KMS-11 (cell line): ENCODE measurements around the gene OTOF.

Source experiments
- H2AFZ ChIP-seq: fragments of 200-600 bp; sonication (generic); 2 replicates; pipeline ENCODE4 v1.6.1; 2016; ENCODE audit warnings: antibody characterized with exemption, mixed run types, low read depth
- H3K27ac ChIP-seq: fragments of 200-600 bp; sonication (generic); 2 replicates; pipeline ENCODE4 v1.6.1; 2016; ENCODE audit warnings: mild to moderate bottlenecking, mixed run types
- H3K27me3 ChIP-seq: fragments of 200-600 bp; sonication (generic); 2 replicates; pipeline ENCODE4 v1.6.1; 2017; ENCODE audit warnings: mild to moderate bottlenecking, low read depth, mixed run types, moderate library complexity; ENCODE audit not compliant: insufficient read depth
- H3K36me3 ChIP-seq: fragments of 200-600 bp; sonication (generic); 2 replicates; pipeline ENCODE4 v1.6.1; 2017; ENCODE audit warnings: mild to moderate bottlenecking, mixed run types; ENCODE audit not compliant: insufficient read depth
- H3K4me1 ChIP-seq: fragments of 200-600 bp; sonication (generic); 2 replicates; pipeline ENCODE4 v1.6.1; 2016; ENCODE audit warnings: mild to moderate bottlenecking, low read depth, mixed run types; ENCODE audit not compliant: poor library complexity, severe bottlenecking
- H3K4me2 ChIP-seq: fragments of 200-600 bp; sonication (generic); 2 replicates; pipeline ENCODE4 v1.7.0; 2016; ENCODE audit warnings: mild to moderate bottlenecking, mixed run types
- H3K4me3 ChIP-seq: fragments of 200-600 bp; sonication (generic); IDR thresholded peaks from 2 replicates; pipeline ENCODE4 v1.6.1; 2017; ENCODE audit warnings: low read depth, low read length, mixed read lengths; ENCODE audit not compliant: insufficient read depth
- H3K79me2 ChIP-seq: fragments of 200-600 bp; sonication (generic); 2 replicates; pipeline ENCODE4 v1.6.1; 2016; ENCODE audit warnings: low read depth, mixed run types; ENCODE audit not compliant: insufficient read depth
- H3K9ac ChIP-seq: fragments of 200-600 bp; sonication (generic); 2 replicates; pipeline ENCODE4 v1.6.1; 2016; ENCODE audit warnings: mild to moderate bottlenecking, mixed run types
- H4K20me1 ChIP-seq: fragments of 200-600 bp; sonication (generic); 2 replicates; pipeline ENCODE4 v1.6.1; 2016; ENCODE audit warnings: mild to moderate bottlenecking, mixed run types; ENCODE audit not compliant: insufficient read depth
- TF ChIP-seq, protein P1 (sequence below): fragments of 200-600 bp; sonication (generic); conservative IDR thresholded peaks from 2 replicates; pipeline ENCODE4 v1.6.1; 2017; ENCODE audit warnings: low read depth, mild to moderate bottlenecking, antibody characterized with exemption, low read length, moderate library complexity, mixed read lengths

The OTOF gene

DNA sequence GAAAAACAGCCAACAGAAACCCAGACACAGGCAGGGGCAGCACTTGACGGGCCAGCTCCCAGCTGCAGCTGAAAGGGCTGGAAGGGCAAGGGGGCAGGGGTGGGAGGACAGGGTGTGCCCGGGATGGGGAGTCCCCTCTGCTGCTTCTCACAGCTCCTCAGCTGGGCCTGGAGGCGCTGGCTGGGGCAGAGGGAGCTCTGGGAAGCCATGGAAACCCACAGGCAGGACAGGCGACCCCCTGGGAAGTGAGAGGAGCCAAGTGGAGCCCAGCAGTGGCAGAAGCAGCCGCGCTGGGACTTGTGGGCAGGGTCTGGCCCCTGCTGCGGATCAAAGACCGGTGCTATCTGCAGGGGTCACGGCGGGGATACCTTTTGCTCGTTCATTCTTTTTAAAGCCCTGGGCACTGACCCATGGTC is 20.7 kb downstream of the OTOF start:
- Histone ChIP-seq H3K4me1 (no peaks in the 10 kb centered on the region), H3K9ac (no peak overlapping the region)
- TF ChIP-seq, protein P1, sequence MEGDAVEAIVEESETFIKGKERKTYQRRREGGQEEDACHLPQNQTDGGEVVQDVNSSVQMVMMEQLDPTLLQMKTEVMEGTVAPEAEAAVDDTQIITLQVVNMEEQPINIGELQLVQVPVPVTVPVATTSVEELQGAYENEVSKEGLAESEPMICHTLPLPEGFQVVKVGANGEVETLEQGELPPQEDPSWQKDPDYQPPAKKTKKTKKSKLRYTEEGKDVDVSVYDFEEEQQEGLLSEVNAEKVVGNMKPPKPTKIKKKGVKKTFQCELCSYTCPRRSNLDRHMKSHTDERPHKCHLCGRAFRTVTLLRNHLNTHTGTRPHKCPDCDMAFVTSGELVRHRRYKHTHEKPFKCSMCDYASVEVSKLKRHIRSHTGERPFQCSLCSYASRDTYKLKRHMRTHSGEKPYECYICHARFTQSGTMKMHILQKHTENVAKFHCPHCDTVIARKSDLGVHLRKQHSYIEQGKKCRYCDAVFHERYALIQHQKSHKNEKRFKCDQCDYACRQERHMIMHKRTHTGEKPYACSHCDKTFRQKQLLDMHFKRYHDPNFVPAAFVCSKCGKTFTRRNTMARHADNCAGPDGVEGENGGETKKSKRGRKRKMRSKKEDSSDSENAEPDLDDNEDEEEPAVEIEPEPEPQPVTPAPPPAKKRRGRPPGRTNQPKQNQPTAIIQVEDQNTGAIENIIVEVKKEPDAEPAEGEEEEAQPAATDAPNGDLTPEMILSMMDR = no peak

DNA sequence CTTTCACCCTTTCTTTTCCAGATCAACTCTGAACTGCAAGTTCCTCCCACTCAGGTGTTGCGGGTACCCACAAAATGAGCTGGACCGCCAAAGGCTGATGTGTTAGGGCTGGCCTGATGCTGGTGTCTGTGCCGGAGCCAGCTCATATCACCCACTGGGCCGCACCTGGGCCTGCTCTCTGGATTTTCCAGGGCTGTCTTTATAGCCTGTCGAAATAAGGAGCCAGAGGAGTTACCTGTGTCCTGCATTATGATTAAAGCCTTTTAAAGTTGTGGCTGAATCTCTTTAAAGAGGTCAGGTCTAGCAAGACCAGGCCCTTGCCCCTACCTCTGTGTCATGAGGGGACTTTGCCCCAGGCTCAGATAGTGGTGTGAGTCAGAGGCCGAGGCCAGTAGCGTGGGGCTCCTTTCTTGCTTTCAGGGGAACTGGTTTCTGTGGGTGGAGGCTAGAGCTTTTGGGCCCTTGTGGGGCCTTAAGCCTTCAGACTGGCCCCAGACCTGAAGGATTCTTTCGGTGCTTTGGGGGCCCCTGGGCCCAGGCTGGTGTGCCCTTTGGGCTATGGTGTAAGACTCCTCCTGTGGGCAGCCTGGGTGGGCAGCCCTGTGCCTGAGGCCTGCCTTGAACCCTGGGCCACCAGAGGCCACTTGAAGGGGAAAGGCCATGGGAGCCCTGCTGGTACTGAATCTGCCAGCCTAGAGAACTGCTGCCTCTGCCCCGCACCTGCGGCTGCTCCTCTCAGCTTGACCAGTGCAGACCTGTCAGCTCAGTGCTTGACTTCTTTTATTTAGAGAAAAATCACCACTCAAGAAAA is 21.3 kb downstream of the OTOF start:
- H2AFZ ChIP-seq = no peak overlapping the region
- TF ChIP-seq, protein P1 = no peak
- H3K27me3 ChIP-seq = no peaks in the 10 kb centered on the region
- no peaks in the 10 kb centered on the region for H3K36me3 ChIP-seq
- no peak overlapping the region for H3K9ac ChIP-seq
- no peak overlapping the region for H3K4me3 ChIP-seq
- H3K79me2 ChIP-seq = no peaks in the 10 kb centered on the region
- H3K4me1 ChIP-seq = no peaks in the 10 kb centered on the region
- no peaks in the 10 kb centered on the region for H4K20me1 ChIP-seq
- H3K4me2 ChIP-seq = no peak overlapping the region
- H3K27ac ChIP-seq = no peak overlapping the region

More for the DNA sequence above, 20.7 kb downstream of the OTOF start:
- H2AFZ ChIP-seq = no peak overlapping the region
- no peak overlapping the region for H3K4me2 ChIP-seq
- no peaks in the 10 kb centered on the region for H3K79me2 ChIP-seq
- no peak overlapping the region for H3K27ac ChIP-seq
- no peak overlapping the region for H3K4me3 ChIP-seq
- no peaks in the 10 kb centered on the region for H3K27me3 ChIP-seq
- H3K36me3 ChIP-seq = no peaks in the 10 kb centered on the region
- H4K20me1 ChIP-seq = no peaks in the 10 kb centered on the region

DNA sequence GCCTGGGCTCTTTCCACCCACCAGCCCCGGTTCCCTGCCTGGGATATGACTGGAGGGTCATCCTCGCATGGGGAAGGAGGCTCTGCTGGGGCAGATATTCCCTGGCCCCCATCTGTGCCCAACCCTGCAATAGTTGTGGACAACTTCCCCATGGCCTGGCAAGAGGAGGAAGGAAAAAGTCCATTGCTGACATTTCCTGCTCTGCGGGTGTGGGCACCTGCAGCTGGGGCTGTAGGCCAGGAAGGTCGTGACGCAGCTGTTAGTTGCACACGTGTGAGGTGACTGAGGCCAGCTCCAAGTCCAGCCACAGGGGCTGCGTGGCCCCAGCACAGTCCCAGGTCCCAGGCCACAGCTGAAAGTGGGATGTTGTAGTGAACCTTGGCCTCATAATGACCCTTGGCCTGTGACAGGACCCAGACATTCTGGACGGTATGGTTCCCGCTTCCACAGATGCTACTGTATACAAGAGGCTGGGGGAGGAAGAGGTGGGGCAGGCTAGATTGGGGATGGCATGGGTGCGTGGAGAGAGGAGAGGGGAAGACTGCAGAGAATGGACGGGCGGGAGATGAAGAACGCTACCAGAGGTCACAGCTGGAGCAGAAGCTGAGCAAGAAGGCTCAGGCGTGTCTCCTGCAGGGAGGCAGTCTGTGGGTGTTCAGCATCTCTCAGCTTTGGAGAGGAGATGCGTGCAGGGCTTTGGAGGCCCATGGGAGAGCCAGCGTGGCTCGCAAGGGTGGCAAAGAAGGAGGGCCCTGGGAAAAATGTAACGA is 22.1 kb downstream of the OTOF start:
- no peak overlapping the region for H3K27ac ChIP-seq

DNA sequence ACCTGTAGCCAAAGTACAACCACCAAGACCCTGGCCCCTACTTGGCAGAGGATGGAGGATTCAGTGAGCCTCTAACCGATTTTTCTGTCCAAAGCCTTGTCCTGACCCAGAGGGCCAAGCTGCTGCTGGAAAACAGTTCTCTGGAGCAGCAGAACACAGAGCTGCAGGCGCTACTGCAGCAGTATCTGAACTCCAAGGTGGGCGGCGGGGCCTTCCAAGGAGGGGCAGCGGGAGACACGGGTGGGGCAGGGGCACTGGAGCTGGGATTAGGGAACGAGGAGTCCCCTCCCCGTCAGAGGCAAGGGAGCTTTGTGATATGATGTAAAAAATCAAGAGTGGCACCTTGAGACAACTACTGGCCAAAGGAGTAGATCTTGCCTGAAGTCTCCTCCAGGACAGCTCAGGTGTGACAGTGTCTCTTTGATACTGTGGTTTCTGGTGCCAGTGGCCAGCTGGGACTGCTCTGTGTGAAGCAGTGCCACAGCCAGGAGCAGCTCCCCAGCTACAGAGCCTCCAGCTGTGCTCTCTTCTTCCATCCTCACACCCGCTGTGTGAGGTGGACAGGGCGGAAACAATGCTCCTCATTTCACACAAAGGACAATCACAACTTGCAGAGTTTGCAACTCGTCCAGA is 22.8 kb downstream of the OTOF start:
- no peak overlapping the region for H3K4me3 ChIP-seq
- H3K27me3 ChIP-seq = no peaks in the 10 kb centered on the region
- no peak overlapping the region for H3K27ac ChIP-seq
- no peaks in the 10 kb centered on the region for H3K79me2 ChIP-seq
- H3K9ac ChIP-seq = no peak overlapping the region
- H4K20me1 ChIP-seq = no peaks in the 10 kb centered on the region
- TF ChIP-seq, protein P1 = no peak
- no peaks in the 10 kb centered on the region for H3K4me1 ChIP-seq
- H3K4me2 ChIP-seq = no peak overlapping the region
- no peaks in the 10 kb centered on the region for H3K36me3 ChIP-seq
- H2AFZ ChIP-seq = no peak overlapping the region

More for the DNA sequence above, 22.1 kb downstream of the OTOF start:
- Histone ChIP-seq H3K4me1 (no peaks in the 10 kb centered on the region), H2AFZ (no peak overlapping the region), H4K20me1 (no peaks in the 10 kb centered on the region), H3K4me2 (no peak overlapping the region), H3K9ac (no peak overlapping the region), H3K27me3 (no peaks in the 10 kb centered on the region), H3K79me2 (no peaks in the 10 kb centered on the region), H3K36me3 (no peaks in the 10 kb centered on the region), H3K4me3 (no peak overlapping the region)
- TF ChIP-seq, protein P1 = no peak
